GM18505 (cell line): ENCODE measurements around the gene COG2.

Experiments used
- ATAC-seq: cut with Tn5 transposase; IDR thresholded peaks from one replicate; pipeline ENCODE4 v1.9.1; 2021; ENCODE audit not compliant: unreplicated experiment
- POLR2A ChIP-seq: IDR thresholded peaks from 4 replicates; pipeline ENCODE4 v1.6.1; 2011; ENCODE audit warnings: borderline replicate concordance; ENCODE audit not compliant: insufficient read depth, insufficient read length; ENCODE audit errors: extremely low read depth

The COG2 gene

DNA sequence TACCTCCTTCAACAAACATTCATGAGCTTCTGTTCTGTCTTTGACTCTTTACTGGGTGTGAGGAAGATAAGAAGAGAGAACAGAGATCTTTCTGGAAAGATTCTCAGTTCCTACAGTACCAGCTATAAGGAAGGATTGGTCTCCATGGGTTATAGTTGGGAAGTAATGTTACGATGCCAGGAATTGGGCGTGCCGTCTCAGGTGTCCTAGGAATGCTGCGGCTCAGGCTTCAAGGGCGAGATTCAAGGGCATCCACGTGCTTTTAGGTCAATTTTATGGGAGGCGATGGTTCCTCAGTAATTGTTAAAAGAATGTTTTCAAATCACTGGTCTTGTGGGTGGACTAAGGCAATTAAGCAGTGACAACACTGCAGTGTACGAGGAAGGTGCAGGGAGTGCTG lies 27.3 kb downstream of the COG2 start:
- no peak for TF ChIP-seq POLR2A
- no peak for ATAC-seq

DNA sequence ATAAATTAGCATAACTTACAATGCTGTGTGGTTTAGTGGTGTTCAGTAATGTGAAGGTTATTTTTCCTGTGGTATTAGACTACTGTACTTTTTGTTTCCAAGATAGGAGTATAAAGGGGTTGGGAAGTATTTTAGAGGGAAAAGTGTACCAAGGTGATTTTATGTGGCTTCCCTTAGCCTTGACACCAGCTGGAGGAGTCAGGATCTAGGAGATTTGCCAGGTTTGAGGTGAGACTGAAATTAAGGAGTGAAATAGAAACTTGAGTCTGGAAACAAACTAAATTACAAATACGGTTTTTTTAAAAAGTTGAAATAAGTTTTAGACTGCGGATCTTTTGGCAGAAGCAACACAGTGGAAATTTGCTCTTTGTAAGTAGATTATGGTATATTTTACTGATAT lies 32.3 kb downstream of the COG2 start:
- ATAC-seq, result no peak
- no peak for TF ChIP-seq POLR2A

DNA sequence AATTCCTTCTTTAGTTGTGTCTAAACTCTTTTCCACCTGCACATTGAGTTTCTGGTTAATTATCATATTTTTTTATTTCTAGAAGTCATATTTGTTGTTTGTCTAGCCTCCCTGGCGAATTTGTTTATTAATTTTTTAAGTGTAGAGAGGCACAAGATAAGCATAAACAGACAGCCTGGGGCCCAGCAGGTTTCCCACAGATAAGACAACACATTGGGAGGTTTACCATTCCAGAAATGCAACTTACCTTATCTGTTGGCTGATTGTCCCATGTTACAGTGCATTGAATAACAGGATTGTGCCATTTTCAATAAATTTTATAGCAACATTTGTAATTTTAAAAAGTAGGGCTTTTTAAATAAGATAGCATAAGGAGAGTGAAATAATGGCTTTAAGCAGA lies 34.9 kb downstream of the COG2 start:
- no peak for ATAC-seq
- TF ChIP-seq POLR2A, result no peak

GRCh38 chr1:230679192-230679591 lies 36.9 kb downstream of the COG2 start:
- no peak for ATAC-seq
- TF ChIP-seq POLR2A, result no peak

- ATAC-seq, result no peak
- no peak for TF ChIP-seq POLR2A
Observed at GRCh38 chr1:230679825-230680224, 37.5 kb downstream of the COG2 start.

DNA sequence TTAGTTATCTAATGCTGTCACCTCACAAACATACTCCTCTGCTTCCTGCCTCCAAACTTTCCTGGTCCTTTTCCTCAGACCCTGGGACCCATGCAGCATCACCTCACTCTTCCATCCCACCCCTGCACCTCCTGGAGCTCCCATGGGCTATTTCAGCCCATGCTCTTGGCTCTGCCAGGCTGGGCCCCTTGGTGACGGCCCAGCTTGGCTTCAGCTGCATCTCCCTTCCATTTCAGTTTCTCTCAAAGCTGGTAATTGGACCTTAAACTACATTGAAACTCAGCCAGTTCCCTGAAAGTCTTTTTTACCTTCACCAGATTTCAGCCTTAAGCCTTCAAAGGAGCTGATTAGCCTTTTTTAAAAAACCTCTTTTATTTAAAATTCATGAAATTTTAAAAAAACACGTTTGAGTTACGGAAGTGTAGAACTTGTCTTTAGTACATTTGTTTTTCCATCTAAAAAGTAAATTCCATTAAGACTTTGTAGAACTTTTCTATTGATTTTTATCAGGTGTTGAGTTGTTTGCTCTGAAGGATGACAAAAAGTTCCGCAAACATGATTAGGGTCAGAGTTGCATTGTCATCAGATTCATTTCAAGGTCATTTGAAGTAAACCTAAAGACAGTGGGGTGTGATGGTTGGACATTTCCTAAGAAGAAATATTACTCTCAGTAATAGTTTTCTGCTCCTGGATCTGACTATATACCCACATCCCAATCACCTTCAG lies 38.2 kb downstream of the COG2 start:
- no peak for ATAC-seq
- TF ChIP-seq POLR2A, result no peak

DNA sequence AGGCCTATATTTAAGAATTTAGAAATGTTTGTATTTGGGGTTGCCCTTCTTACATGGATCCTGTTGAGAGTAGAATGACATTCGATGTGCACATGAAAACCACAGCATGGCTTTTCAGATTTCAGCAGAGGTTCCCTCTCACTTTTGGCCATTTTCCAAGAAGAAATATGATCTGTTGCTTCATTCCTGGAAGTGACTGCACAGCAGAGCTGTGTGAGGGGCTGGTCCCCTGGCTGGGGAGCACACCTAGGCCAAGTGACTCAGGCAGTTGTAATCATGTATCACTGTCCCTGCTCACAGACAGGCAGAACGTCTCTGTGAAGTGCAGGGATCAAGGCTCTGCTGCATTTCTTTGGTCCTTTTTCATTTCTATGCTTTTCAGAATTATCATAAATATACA lies 39.3 kb downstream of the COG2 start:
- ATAC-seq, result no peak

GRCh38 chr1:230682274-230682673 lies 40.0 kb downstream of the COG2 start:
- ATAC-seq, result no peak
- TF ChIP-seq POLR2A, result no peak

More for the DNA sequence above, 39.3 kb downstream of the COG2 start:
- TF ChIP-seq POLR2A, result no peak

- no peak for TF ChIP-seq POLR2A
- no peak for ATAC-seq
Observed at GRCh38 chr1:230682882-230683610, 40.8 kb downstream of the COG2 start.

DNA sequence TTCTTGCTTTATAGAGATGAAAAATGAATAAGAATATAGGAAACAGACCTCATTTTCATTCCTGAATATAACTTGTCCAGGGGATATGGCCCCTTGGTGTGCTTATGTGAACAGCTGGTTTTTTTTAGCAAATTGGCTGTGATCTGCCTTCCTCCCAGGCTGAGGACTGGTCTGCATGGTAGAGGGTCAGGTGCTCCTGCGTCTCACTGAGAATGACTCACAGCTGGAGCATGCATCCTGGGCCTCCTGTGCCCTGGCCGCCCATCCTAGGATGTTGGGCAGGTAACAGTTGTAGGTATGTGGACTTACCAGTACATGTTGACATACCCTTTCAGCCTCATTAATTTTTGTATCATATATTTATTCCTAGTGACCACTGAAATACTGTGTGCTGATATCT lies 41.9 kb downstream of the COG2 start:
- no peak for TF ChIP-seq POLR2A
- no peak for ATAC-seq

- no peak for TF ChIP-seq POLR2A
- no peak for ATAC-seq
Observed at GRCh38 chr1:230684998-230685397, 42.7 kb downstream of the COG2 start.

GRCh38 chr1:230686747-230687146 lies 44.5 kb downstream of the COG2 start:
- TF ChIP-seq POLR2A, result no peak
- ATAC-seq, result no peak

- ATAC-seq, result no peak
- no peak for TF ChIP-seq POLR2A
Observed at GRCh38 chr1:230690101-230690500, 47.8 kb downstream of the COG2 start.

DNA sequence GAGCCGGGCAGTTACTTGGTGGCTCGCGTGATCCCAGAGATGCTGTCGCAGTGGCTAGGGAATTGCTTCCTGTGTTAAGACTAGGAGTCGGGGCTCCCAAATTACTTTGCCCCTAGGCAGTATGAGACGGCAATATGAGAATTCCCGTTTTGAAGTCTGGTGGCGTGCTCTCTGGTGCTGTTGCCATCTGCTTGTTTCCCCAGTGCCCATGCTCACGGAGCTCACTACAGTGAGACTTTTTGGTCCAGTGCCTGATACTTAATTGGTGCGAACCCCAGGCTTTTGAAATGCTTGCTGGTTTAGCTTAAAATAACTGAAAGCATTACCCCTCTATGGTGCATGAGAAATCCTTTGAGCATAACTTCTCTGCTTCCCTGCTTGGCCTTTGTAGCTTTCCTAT lies 49.3 kb downstream of the COG2 start:
- no peak for TF ChIP-seq POLR2A
- no peak for ATAC-seq

DNA sequence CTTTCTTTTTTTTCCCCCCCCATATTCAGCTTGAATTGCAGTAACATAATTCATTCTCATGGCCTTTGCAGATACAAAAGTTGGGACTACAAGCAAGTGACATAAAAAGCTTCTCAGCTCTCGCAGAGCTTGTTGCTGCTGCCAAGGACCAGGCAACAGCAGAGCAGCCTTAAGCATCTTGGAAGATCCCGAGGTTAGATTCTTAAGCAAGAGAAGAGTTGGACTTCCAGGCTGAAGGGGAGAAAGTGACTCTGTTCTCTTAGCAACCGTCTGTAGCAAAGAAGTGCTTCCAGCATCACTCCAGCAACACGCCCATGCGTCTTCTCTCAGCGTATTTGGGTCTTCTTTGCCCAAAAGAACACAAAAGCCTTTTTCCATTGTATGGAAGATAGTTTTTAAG lies 50.9 kb downstream of the COG2 start:
- no peak for TF ChIP-seq POLR2A
- no peak for ATAC-seq

DNA sequence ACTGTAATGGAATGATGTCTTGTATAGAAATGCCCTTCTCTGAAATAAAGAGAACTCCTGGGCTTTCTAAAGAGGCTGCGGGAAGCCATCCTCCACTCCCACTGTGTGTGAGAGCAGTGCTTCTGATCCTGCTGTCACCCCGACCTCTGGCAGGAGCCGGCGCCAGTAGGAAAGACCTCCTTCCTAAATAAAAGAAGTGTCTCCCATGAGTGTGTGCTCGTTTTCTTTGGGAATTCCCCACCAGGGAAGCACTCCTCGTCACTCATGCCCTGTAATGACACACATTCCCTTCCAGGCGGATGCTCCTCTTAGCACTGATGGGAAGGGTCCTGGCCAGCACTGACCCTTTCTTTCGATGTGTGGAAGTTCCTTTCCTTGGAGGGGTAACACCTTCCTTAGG lies 51.5 kb downstream of the COG2 start:
- ATAC-seq, result no peak

More for the DNA sequence above, 51.5 kb downstream of the COG2 start:
- TF ChIP-seq POLR2A, result no peak
